Mesenchymal stem cell (in vitro differentiated cells and primary cell): Measurements from ENCODE around the gene TCF4.

Experiments used
- DNase-seq: peaks from one replicate; pipeline ENCODE4 v3.0.0-alpha.2; 2013
- H2AFZ ChIP-seq: one replicate; pipeline ENCODE4 v1.6.1; 2013; ENCODE audit warnings: low read depth, mild to moderate bottlenecking, control low read depth, inconsistent platforms, low read length, moderate library complexity
- H2AK5ac ChIP-seq: 2 replicates; pipeline ENCODE4 v1.6.1; 2013; ENCODE audit warnings: low read length, moderate library complexity, mild to moderate bottlenecking, inconsistent platforms; ENCODE audit not compliant: severe bottlenecking
- H2BK120ac ChIP-seq: one replicate; pipeline ENCODE4 v1.6.1; 2013; ENCODE audit warnings: low read depth, mild to moderate bottlenecking, inconsistent platforms, low read length, moderate library complexity
- H2BK12ac ChIP-seq, 2 experiments: one replicate each; pipeline ENCODE4 v1.6.1; 2013; ENCODE audit warnings: inconsistent platforms in 2 of 2, low read length in 2 of 2, mild to moderate bottlenecking in 2 of 2, moderate library complexity in 2 of 2, control low read depth in 1 of 2
- H2BK15ac ChIP-seq: one replicate; pipeline ENCODE4 v1.6.1; 2013; ENCODE audit warnings: mild to moderate bottlenecking, low read depth, inconsistent platforms; ENCODE audit not compliant: poor library complexity, severe bottlenecking
- H2BK5ac ChIP-seq: 2 replicates; pipeline ENCODE4 v1.6.1; 2013; ENCODE audit warnings: low read depth, mild to moderate bottlenecking, low read length, control low read depth, inconsistent platforms; ENCODE audit not compliant: poor library complexity, severe bottlenecking
- H3K14ac ChIP-seq, 2 experiments: one replicate each; pipeline ENCODE4 v1.6.1; 2013; ENCODE audit warnings: inconsistent platforms in 2 of 2, low read length in 2 of 2, control low read depth in 1 of 2, mild to moderate bottlenecking in 1 of 2, moderate library complexity in 1 of 2
- H3K18ac ChIP-seq, 2 experiments: one replicate each; pipeline ENCODE4 v1.6.1; 2013; ENCODE audit warnings: inconsistent platforms in 2 of 2, low read length in 2 of 2, control low read depth in 1 of 2, low read depth in 1 of 2, mild to moderate bottlenecking in 1 of 2
- H3K23ac ChIP-seq, 2 experiments: one replicate each; pipeline ENCODE4 v1.6.1; 2013; ENCODE audit warnings: inconsistent platforms in 2 of 2, low read length in 2 of 2, mild to moderate bottlenecking in 2 of 2, moderate library complexity in 2 of 2, control low read depth in 1 of 2
- H3K27ac ChIP-seq: 2 replicates; pipeline ENCODE4 v1.5.1; 2013; ENCODE audit warnings: mild to moderate bottlenecking, moderate library complexity, low read length, control low read depth, inconsistent platforms; ENCODE audit not compliant: poor library complexity, severe bottlenecking
- H3K27me3 ChIP-seq, 2 experiments: 2 replicates each; pipeline versions ENCODE4 v1.6.1 to v1.7.0; 2013; ENCODE audit warnings: low read length in 2 of 2, mild to moderate bottlenecking in 2 of 2, moderate library complexity in 2 of 2, control low read depth in 1 of 2, inconsistent platforms in 1 of 2; ENCODE audit not compliant: control insufficient read depth in 1 of 2, insufficient read depth in 1 of 2
- H3K36me3 ChIP-seq, 2 experiments: 2 replicates each; pipeline versions ENCODE4 v1.6.1 to v1.7.0; 2013; ENCODE audit warnings: low read length in 2 of 2, control low read depth in 1 of 2, inconsistent platforms in 1 of 2, low read depth in 1 of 2, mild to moderate bottlenecking in 1 of 2; ENCODE audit not compliant: insufficient read depth in 2 of 2, control insufficient read depth in 1 of 2
- H3K4ac ChIP-seq, 2 experiments: one replicate each; pipeline ENCODE4 v1.6.1; 2013; ENCODE audit warnings: inconsistent platforms in 2 of 2, low read length in 2 of 2, mild to moderate bottlenecking in 2 of 2, moderate library complexity in 2 of 2, control low read depth in 1 of 2, low read depth in 1 of 2
- H3K4me1 ChIP-seq: 2 replicates; pipeline ENCODE4 v1.6.1; 2013; ENCODE audit warnings: low read depth, low read length, control low read depth; ENCODE audit not compliant: control insufficient read depth, insufficient read depth
- H3K4me2 ChIP-seq: 2 replicates; pipeline ENCODE4 v1.6.1; 2013; ENCODE audit warnings: low read length, mild to moderate bottlenecking, inconsistent platforms; ENCODE audit not compliant: poor library complexity, severe bottlenecking
- H3K4me3 ChIP-seq, 2 experiments: 2 replicates each; pipeline versions ENCODE4 v1.5.1 to v1.7.0; 2013; ENCODE audit warnings: low read length in 2 of 2, mild to moderate bottlenecking in 2 of 2, control low read depth in 1 of 2, low read depth in 1 of 2; ENCODE audit not compliant: insufficient read depth in 1 of 2
- H3K79me1 ChIP-seq: replicated peaks from 2 replicates; pipeline ENCODE4 v1.6.1; 2013; ENCODE audit warnings: mild to moderate bottlenecking, control low read depth, low read length, inconsistent platforms; ENCODE audit not compliant: poor library complexity, severe bottlenecking
- H3K9ac ChIP-seq: 2 replicates; pipeline ENCODE4 v1.7.0; 2013; ENCODE audit warnings: mild to moderate bottlenecking, low read length, moderate library complexity
- H3K9me3 ChIP-seq: 2 replicates; pipeline ENCODE4 v1.7.0; 2013; ENCODE audit warnings: mild to moderate bottlenecking, low read length; ENCODE audit not compliant: control insufficient read depth
- H4K8ac ChIP-seq: one replicate; pipeline ENCODE4 v1.6.1; 2013; ENCODE audit warnings: inconsistent platforms, mild to moderate bottlenecking, low read length, moderate library complexity
- H4K91ac ChIP-seq: one replicate; pipeline ENCODE4 v1.6.1; 2013; ENCODE audit warnings: mild to moderate bottlenecking, low read length, inconsistent platforms
- WGBS: methylation state at CpG from one replicate; pipeline ENCODE4 v1.1.7; 2013; ENCODE audit warnings: mixed read lengths; 5-methylcytosine and 5-hydroxymethylcytosine counted together

Gene TCF4

DNA sequence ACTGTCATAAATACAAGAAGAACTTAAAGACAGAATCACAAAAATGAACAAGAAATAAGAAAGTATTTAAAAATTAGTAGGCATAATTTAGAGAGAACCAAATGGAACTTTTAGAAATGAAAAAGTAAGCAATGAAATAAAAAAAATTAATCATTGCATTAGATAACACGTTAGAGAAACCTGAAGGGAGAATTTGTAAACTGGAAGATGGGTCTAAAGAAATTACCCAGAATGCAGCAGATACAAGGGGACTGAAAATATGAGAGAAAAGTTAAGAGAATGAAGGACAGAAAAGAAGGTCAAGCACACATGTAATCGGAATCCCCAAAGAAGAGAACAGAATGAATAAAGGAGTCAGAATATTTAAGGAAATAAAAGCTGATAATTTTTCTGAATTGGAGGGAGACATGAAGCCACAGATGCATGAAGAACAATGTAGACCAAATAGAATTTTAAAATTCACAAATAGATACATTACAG, 21.5 kb downstream of the TCF4 start:
- H4K91ac ChIP-seq = no peak overlapping the region
- no peak overlapping the region for H3K4me3 ChIP-seq
- no peak overlapping the region for H2BK15ac ChIP-seq
- H3K14ac ChIP-seq = no peak overlapping the region
- H3K23ac ChIP-seq = no peak overlapping the region
- no peak overlapping the region for H2BK120ac ChIP-seq
- H3K9ac ChIP-seq = no peak overlapping the region
- peaks cover 15% of the 10 kb centered on the region for H3K9me3 ChIP-seq
- H3K79me1 ChIP-seq = peaks cover 12% of the 10 kb centered on the region
- no peaks in the 10 kb centered on the region for H3K4me1 ChIP-seq
- DNase-seq = no peak
- H3K27ac ChIP-seq = no peak overlapping the region
- no peak overlapping the region for H2BK5ac ChIP-seq
- H3K18ac ChIP-seq = no peak overlapping the region
- no peak overlapping the region for H2AFZ ChIP-seq
- H4K8ac ChIP-seq = no peak overlapping the region
- no peak overlapping the region for H2AK5ac ChIP-seq
- 99% methylated on average over 2 of the region's 2 CpGs for WGBS
- H3K4ac ChIP-seq = no peak overlapping the region
- peaks cover 0 to 68% of the 10 kb centered on the region in 2 experiments for H3K36me3 ChIP-seq
- no peak overlapping the region for H3K4me2 ChIP-seq
- no peak overlapping the region for H2BK12ac ChIP-seq
- H3K27me3 ChIP-seq = no peaks in the 10 kb centered on the region

DNA sequence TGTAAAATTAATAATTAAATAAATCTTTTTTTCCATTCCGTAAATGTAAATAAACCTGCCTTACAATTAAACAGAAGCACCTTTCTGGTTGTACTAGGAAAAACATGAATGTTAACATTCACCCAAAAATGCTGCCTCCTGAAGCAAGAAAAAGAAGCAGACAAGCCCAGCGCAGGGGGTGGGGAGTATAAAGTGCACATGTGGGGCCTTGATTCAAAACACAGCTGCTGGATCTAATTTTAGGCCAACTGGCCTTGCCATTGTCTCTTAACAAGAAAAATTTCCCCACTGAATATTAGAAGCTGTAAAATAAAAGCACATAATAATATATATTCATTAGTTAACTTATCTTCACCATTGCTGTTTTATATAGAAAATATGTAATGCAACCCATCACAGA, 28.3 kb downstream of the TCF4 start:
- H3K9me3 ChIP-seq = no peaks in the 10 kb centered on the region
- no peak for DNase-seq
- peaks cover 0 to 58% of the 10 kb centered on the region in 2 experiments for H3K36me3 ChIP-seq
- no peak overlapping the region for H3K14ac ChIP-seq
- no peak overlapping the region for H3K18ac ChIP-seq
- no peak overlapping the region for H2AK5ac ChIP-seq
- H3K4ac ChIP-seq = no peak overlapping the region
- H3K9ac ChIP-seq = no peak overlapping the region
- H2AFZ ChIP-seq = no peak overlapping the region
- H3K4me1 ChIP-seq = no peaks in the 10 kb centered on the region
- H2BK15ac ChIP-seq = no peak overlapping the region
- no peak overlapping the region for H3K23ac ChIP-seq
- H3K79me1 ChIP-seq = peaks cover 17% of the 10 kb centered on the region
- H4K91ac ChIP-seq = no peak overlapping the region
- no peak overlapping the region for H3K27ac ChIP-seq
- no peak overlapping the region for H2BK5ac ChIP-seq
- H3K4me2 ChIP-seq = no peak overlapping the region
- no peak overlapping the region for H2BK12ac ChIP-seq
- WGBS = 100% methylated on average over 1 of the region's 2 CpGs
- no peak overlapping the region for H2BK120ac ChIP-seq
- H3K4me3 ChIP-seq = no peak overlapping the region
- no peaks in the 10 kb centered on the region for H3K27me3 ChIP-seq
- no peak overlapping the region for H4K8ac ChIP-seq

DNA sequence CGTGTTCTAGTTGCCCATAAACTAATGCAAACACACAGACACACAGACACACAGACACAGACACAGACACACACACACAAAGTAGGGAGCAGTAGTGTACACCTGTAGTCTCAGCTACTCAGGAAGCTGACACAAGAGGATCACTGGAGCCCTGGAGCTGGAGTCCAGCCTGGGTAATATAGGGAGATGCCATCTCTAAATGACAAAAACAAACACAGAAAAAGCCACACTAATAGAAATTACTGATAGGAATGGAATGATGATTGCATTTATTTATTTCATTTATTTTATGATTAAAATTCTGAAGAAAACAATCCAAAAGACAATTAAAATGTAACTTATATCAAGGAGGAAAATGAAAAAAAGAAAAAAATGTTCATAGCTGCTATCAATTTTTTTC, 30.8 kb downstream of the TCF4 start:
- H2BK5ac ChIP-seq = no peak overlapping the region

DNA sequence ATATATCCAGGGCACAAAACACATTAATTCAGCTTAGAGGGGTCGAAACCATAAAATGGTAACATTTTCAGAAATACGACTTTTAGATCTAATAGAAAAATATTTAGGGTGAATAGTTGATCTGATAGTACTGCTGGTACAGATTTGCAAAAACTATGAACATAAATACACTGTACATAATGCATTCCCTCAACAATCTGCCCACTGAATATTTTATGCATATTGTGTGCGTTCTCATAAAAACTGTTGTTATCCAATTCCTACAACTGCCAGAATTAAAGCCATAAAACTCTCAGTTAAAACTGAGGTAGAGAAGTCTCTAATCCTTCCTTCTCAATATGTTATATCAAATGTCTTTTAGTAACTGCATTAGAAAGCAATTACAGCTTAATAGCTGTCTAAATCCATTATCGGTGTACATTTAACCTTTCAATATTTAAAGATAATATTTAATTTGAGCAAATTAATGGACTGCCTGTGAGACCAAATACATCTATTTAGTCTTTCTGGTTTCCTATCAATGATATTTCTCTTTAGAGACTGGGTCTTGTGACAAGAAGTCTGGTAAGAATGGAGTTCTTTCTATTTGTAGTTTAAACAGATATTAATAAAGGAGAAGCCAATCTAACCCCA, 32.5 kb downstream of the TCF4 start:
- Histone ChIP-seq H3K36me3 (peaks cover 0 to 57% of the 10 kb centered on the region in 2 experiments), H3K4me3 (no peak overlapping the region), H3K18ac (no peak overlapping the region), H3K14ac (no peak overlapping the region), H4K8ac (no peak overlapping the region), H2BK15ac (no peak overlapping the region), H3K23ac (no peak overlapping the region), H2AFZ (no peak overlapping the region), H2AK5ac (no peak overlapping the region), H3K4me2 (no peak overlapping the region), H3K4me1 (no peaks in the 10 kb centered on the region), H2BK120ac (no peak overlapping the region), H3K9ac (no peak overlapping the region), H3K27me3 (no peaks in the 10 kb centered on the region), H3K79me1 (peaks cover 18% of the 10 kb centered on the region), H2BK12ac (no peak overlapping the region), H3K4ac (no peak overlapping the region), H3K27ac (no peak overlapping the region), H4K91ac (no peak overlapping the region), H2BK5ac (no peak overlapping the region), H3K9me3 (no peaks in the 10 kb centered on the region)
- DNase-seq = no peak
- 100% methylated on average over 2 of the region's 4 CpGs for WGBS

More for the DNA sequence above, 30.8 kb downstream of the TCF4 start:
- Histone ChIP-seq H3K4ac (no peak overlapping the region), H3K36me3 (peaks cover 0 to 50% of the 10 kb centered on the region in 2 experiments), H2BK12ac (no peak overlapping the region), H3K14ac (no peak overlapping the region), H3K27ac (no peak overlapping the region), H3K79me1 (peaks cover 15% of the 10 kb centered on the region), H2AFZ (no peak overlapping the region), H3K27me3 (no peaks in the 10 kb centered on the region), H3K9ac (no peak overlapping the region), H3K4me2 (no peak overlapping the region), H4K8ac (no peak overlapping the region), H3K23ac (no peak overlapping the region), H3K4me1 (no peaks in the 10 kb centered on the region), H3K4me3 (no peak overlapping the region), H2AK5ac (no peak overlapping the region), H4K91ac (no peak overlapping the region), H2BK15ac (no peak overlapping the region), H3K18ac (no peak overlapping the region), H3K9me3 (no peaks in the 10 kb centered on the region), H2BK120ac (no peak overlapping the region)
- WGBS = 100% methylated on average over 1 of the region's 1 CpG
- DNase-seq = no peak
